ENCODE data around the gene UCP3.

UCP3 gene

GRCh38 chr11:74008373-74009229 lies at the start of gene UCP3:
TSS of gene UCP3 (minus strand) at chr11:74009085. CDS start at chr11:74007042, 2,043 bp downstream.
- DNase-seq (ENCODE audit: low read depth in 2 of 3, low spot score in 2 of 3): no peak

- no peak for DNase-seq (ENCODE audit: low read depth in 2 of 3, low spot score in 2 of 3)
Observed at GRCh38 chr11:74057249-74058151, 48.6 kb upstream of the UCP3 start.

GRCh38 chr11:74055938-74056337 lies 47.1 kb upstream of the UCP3 start:
- DNase-seq (ENCODE audit: low read depth in 2 of 3, low spot score in 2 of 3): no peak

- DNase-seq (ENCODE audit: low read depth in 2 of 3, low spot score in 2 of 3): no peak
Observed at GRCh38 chr11:74050465-74050864, 41.6 kb upstream of the UCP3 start.

DNA sequence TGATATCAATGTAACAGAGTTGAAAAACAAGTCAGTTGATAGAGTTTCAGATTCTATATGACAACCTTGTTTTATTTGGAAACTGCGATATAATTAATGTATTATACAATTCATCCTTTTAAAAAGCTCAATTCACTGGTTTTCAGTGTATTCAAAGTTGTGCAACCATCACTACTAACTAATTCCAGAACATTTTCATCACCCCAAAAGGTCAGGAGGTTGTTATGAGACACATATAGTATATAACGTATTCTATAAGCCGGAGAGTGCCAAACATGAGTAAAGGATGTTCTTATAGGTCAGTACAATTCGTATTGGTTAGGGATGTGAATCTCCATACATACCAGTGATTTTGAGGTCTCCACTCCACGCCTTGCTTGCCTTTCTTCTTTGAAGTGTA lies 40.1 kb upstream of the UCP3 start:
- no peak for DNase-seq (ENCODE audit: low read depth in 2 of 3, low spot score in 2 of 3)

DNA sequence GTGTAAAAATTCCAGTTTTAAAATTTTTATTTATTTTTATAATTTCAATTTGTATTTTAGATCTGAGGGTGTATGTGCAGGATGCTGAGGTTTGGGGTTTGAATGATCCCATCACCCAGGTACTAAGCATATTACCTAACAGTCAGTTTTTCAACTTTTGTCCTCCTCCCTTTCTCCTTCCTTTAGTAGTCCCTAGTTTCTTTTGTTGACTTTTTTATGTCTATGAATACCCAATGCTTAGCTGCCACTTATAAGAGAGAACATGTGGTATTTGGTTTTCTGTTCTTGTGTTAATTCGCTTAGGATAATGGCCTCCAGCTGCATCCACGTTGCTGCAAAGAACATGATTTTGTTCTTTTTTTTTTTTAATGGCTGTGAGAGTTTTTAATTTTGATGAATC lies 35.7 kb upstream of the UCP3 start:
- DNase-seq (ENCODE audit: low read depth in 2 of 3, low spot score in 2 of 3): no peak

- no peak for DNase-seq (ENCODE audit: low read depth in 2 of 3, low spot score in 2 of 3)
Observed at GRCh38 chr11:74043450-74043849, 34.6 kb upstream of the UCP3 start.

- DNase-seq (ENCODE audit: low read depth in 2 of 3, low spot score in 2 of 3): no peak
Observed at GRCh38 chr11:74037309-74037708, 28.4 kb upstream of the UCP3 start.

DNA sequence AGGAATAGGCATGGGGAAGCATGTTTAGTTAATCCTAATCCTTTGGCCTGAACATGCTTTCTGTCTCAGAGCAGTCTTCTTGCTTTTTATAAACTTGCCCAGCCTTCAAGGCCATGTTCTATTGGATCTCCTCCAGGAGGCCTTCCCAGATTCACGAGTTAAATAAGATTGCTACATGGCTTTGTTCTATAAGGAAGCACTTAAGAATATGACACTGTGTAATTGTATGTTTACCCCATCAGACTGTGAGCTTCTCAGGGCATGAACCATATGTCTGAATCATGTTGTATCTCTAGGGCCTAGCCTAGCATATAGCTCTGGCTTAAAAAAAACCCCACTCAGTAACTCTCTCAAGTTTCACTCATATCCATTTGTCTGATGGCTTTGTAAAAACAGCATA lies 26.4 kb upstream of the UCP3 start:
- no peak for DNase-seq (ENCODE audit: low read depth in 2 of 3, low spot score in 2 of 3)

GRCh38 chr11:74033046-74033445 lies 24.2 kb upstream of the UCP3 start:
- no peak for DNase-seq (ENCODE audit: low read depth in 2 of 3, low spot score in 2 of 3)

GRCh38 chr11:74030723-74031676 lies 22.1 kb upstream of the UCP3 start:
- DNase-seq (ENCODE audit: low read depth in 2 of 3, low spot score in 2 of 3): no peak

DNA sequence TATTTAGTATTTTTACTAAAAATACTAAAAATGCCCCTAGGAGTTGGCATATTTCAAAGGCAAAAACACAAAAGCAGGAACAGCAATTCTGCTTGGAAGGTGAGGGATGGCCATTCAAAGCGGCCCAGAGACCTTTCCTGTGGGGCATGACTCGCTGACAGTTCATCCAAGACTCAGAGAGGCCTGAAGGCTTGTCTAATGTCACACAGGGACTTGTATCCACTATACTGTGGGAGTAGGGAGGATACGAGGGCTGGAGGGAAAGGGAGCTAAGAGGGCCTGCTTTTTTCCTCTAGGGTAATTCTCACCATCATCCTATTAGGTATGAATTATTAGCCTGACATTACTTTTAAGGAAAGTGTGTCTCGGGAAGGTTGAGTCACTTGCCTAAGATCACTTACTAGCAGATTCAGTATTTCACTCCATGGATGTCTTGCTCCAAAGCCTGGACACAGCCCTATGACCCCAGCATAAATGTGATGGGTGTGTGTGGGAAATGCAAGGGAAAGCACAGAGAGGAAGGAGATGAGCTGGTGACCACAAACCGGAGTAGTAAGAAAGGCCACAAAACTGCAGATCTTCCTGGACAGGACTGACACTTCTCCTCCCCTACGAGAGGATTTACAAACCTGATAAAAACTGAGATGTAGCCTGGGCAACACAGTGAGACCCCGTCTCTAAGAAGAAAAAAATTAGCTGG lies 16.7 kb upstream of the UCP3 start:
- no peak for DNase-seq (ENCODE audit: low read depth in 2 of 3, low spot score in 2 of 3)

- DNase-seq (ENCODE audit: low read depth in 2 of 3, low spot score in 2 of 3): no peak
Observed at GRCh38 chr11:74024261-74025029, 15.6 kb upstream of the UCP3 start.

GRCh38 chr11:74023276-74023675 lies 14.4 kb upstream of the UCP3 start:
- no peak for DNase-seq (ENCODE audit: low read depth in 2 of 3, low spot score in 2 of 3)

DNA sequence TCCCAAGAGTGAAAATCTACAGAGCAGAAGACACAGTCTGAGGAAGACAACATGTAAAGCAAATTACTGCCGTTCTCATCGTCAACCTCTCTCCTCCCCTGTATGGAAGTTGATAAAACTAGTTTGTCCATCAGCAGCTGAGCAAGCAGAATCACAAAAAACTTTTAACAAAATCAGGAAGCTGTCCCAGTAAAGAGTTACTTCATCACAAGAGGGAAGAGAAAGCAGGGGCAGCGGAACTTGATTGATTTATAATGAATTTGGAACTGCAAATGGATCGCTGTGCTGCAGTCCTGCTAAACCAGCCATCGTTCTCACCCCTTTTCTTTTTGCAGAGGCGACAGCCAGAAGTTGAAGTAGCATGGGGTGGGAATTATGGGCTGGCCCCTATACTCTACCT lies 13.7 kb upstream of the UCP3 start:
- DNase-seq (ENCODE audit: low read depth in 2 of 3, low spot score in 2 of 3): no peak

DNA sequence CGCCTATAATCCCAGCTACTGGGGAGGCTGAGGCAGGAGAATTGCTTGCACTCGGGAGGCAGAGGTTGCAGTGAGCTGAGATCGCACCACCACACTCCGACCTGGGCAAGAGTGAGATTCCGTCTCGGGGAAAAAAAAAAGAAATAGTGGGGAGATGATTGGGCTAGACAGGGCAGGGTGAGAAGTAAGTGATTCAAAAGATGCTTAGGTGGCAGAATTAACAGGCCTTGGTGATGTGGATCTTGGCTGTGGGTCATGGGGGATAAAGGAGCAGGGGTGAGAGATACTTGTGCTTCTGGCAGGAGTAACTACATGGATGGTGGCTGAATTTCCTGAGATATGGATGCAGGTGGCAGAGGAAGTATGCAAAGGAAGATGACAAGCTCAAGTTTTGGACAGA lies 13.1 kb upstream of the UCP3 start:
- DNase-seq (ENCODE audit: low read depth in 2 of 3, low spot score in 2 of 3): no peak

DNA sequence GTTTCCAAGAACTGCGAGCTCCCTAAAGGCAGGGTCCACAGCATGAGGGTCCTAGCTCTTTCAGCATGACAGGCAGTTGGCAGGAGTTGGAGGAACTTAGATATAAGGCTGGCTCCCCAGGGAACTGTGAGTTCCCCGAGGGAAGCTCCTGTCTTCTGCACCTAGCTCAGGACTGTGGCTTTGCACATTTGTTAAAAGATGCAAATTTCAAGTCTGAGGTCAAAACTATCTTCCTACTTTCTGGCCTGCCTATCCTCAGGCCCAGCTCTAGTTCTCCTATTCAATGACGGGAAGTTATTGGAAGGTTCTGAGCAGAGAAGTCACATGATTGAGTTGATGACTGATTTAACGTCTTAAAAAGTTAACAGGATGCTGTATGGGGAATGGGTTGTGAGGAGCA lies 11.7 kb upstream of the UCP3 start:
- DNase-seq (ENCODE audit: low read depth in 2 of 3, low spot score in 2 of 3): no peak

- DNase-seq (ENCODE audit: low read depth in 2 of 3, low spot score in 2 of 3): peak in 2 of 3 experiments; percentile 44 to 52
Observed at GRCh38 chr11:74019860-74020259, 11.0 kb upstream of the UCP3 start.

- no peak for DNase-seq (ENCODE audit: low read depth in 2 of 3, low spot score in 2 of 3)
Observed at GRCh38 chr11:74019104-74019738, 10.3 kb upstream of the UCP3 start.
